Urothelium cell line (cell line): ENCODE results near the gene ADAMTS2.

ENCODE experiments used
- DNase-seq: peaks from one replicate; pipeline ENCODE4 v3.0.0; 2011; ENCODE audit warnings: low spot score, mixed read lengths
- FAIRE-seq: peaks from 2 replicates; lab custom pipeline; 2011; peaks lifted over from hg19 to GRCh38; lab: Jason Lieb, UNC

The ADAMTS2 gene

GRCh38 chr5:179134511-179134910 lies 210.8 kb downstream of the ADAMTS2 start:
- FAIRE-seq = no peak
- no peak for DNase-seq

DNA sequence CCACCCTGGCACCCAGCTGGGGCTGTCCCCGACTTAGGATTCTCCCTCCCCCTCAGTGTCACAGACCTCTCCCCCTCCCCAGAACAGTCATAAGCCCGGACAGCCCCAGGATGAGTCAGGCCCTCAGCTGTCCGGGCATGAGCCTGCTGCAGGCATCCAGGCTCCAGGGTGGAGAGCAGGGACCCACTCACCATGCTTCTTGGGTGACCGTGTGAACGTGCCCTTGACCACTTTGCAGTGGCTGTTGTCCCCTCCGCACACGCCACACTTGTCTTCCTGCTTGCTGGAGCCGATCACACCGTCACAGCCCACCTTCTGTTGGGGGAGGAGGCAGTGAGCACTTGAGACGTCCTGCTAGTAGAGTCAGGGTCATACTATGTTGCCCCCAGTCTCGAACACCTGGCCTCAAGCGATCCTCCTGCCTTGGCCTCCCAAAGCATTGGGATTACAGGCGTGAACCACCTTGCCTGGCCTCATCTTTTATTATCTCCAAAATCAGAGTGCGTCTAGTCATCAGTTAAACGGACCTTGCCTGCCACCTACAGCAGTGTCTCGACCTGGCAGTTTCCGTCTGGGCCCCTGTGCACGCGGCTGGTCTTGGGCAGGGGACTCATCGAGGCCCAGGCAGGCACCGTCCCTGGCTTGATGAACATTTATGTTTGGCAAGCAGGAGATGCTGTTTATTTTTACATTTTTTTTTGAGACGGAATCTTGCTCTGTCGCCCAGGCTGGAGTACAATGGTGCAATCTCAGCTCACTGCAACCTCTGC lies 212.5 kb downstream of the ADAMTS2 start:
- DNase-seq = no peak
- FAIRE-seq = no peak

- FAIRE-seq (no peak), DNase-seq (no peak)
Observed at GRCh38 chr5:179131886-179132585, 213.2 kb downstream of the ADAMTS2 start.

DNA sequence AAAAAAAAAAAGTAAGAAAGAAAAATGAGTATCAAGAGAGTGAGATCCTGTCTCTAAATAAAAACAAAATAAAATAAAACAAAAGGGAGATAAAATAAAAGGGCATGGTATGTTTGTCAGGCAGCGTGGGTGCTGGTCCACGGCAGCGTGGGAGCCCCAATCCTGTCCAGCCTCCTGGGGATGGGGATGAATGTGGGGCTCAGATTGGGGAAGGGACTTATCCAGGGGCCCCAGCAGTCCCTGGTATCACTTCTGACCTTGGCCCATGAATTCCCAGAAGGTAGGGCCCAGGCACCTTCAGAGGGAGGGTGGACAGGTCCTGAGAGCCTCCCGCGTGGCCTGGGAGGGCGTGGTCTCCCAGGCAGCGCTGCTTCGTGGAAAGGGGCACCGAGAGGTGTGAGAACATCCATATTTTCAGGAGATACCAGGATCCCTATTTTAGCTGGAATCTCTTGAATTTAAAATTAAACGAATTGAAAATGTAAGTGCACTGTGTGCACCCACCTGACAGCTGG lies 213.9 kb downstream of the ADAMTS2 start:
- FAIRE-seq (no peak), DNase-seq (no peak)

DNA sequence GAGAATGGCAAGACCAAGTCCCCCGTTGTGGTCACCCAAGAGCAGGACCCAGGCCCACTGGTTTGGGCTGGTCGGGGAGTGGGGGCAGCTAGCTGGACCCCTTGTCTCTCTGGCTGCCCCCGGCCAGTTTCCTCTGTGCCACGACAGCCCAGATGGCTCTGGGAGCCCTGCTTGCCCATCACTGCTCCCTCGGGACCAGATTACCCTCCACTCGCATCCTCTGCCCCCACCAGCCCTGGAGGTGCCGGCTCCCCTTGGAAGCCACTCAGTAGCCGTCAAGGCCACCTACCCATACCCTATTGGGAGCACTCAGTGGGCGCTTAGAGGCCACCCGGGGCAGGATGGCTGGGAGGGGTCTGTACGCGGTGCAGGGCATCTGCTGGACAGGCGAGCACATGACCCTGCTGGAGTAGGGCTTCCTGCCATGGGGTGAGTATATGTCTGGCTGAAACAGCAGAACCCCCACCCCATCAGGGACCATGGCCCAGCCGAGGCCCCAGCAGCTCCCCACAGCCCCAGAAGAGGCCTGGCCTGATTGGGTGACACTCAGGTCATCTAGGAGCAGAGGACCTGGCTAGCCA lies 215.1 kb downstream of the ADAMTS2 start:
- no peak for FAIRE-seq
- no peak for DNase-seq

- DNase-seq = no peak
- no peak for FAIRE-seq
Observed at GRCh38 chr5:179129607-179130071, 215.6 kb downstream of the ADAMTS2 start.

GRCh38 chr5:179128976-179129375 lies 216.3 kb downstream of the ADAMTS2 start:
- DNase-seq (no peak), FAIRE-seq (no peak)

GRCh38 chr5:179128041-179128365 lies 217.3 kb downstream of the ADAMTS2 start:
- FAIRE-seq (no peak), DNase-seq (no peak)

DNA sequence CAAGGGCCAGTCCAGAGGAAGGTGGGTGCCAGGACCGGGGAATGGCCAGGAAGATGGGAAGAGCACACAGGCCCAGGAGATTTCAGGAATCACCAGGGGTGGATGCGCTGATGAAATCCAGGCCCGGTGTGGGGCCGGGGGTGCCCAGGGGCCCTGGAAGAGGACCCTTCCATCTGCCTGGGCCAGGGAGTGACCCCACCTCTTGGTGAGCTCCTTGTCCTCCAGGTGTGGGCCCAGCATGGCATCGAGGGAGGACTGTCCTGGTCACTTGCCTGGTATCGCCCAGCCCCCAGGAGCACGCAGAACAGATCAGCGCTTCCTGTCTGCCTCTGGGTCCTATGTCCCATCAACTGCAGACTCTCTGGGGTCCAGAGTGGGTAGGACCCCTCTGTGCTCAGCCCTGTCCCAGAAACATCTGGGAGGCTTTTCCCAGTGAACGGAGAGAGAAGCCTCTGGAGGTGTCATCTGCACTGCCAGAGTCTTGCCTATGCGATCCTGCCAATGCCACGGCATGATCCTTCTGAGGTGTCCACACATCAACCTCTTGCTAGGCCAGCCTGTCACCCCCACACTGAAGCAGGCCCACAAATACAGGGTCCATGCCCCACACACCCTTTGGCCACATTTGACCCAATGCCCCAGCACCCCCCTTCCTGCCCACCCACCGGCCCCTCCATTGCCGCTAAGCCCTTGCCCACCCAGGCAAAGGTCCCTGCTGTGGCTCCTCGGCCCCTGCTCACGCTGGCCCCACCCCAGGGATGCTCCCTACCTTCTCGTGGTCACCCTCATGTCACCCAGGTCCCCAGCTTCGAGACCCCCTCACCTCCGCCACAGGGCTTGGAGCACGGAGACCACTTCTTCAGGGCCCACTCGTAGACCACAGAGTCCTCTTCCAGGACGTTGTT lies 217.9 kb downstream of the ADAMTS2 start:
- no peak for FAIRE-seq
- DNase-seq = no peak

- FAIRE-seq (no peak), DNase-seq (no peak)
Observed at GRCh38 chr5:179126506-179126991, 218.7 kb downstream of the ADAMTS2 start.

- DNase-seq (no peak), FAIRE-seq (no peak)
Observed at GRCh38 chr5:179125789-179126505, 219.3 kb downstream of the ADAMTS2 start.

DNA sequence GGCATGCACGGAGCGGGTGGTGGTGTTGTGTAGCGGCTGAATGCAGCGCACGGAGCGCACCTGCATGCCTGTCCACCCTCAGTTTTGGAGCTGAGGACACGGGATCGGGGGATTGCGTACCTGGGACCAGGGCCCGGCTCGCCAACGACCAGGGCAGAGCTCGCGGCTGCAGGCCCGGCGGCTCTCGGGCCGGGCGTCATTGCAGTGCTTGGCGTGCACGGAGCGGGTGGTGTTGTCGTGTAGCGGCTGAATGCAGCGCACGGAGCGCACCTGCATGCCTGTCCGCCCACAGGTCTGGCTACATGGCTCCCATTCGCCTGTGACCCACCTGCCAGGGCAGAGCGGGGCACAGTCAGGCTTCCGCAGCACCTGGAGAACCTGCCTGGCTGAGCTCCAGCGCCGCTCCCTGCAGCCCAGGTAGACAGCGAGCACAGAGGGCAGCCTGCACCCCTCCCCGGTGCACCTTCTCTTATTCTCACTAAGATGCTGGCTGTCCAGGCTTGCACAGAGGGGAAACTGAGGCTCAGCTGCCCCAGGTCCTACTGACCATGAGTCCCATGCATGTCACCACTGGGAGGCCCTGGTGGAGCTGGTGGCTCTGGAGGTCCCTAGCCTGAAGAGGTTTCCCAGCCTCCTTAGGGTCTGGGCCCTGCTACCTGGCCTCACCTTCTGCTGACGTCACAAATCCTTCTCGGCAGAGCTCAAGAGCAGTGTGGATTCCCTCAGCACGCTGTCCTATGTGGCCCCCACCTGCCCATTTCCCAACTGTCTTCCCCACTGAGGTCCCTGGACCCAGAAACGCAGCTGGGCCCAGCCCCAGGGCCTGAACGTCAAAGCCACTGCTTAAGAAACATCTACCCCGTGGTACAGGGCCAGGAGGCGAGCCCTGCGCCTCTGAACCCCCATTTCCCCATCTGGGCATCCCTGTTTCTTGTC lies 220.1 kb downstream of the ADAMTS2 start:
- DNase-seq (no peak), FAIRE-seq (no peak)

DNA sequence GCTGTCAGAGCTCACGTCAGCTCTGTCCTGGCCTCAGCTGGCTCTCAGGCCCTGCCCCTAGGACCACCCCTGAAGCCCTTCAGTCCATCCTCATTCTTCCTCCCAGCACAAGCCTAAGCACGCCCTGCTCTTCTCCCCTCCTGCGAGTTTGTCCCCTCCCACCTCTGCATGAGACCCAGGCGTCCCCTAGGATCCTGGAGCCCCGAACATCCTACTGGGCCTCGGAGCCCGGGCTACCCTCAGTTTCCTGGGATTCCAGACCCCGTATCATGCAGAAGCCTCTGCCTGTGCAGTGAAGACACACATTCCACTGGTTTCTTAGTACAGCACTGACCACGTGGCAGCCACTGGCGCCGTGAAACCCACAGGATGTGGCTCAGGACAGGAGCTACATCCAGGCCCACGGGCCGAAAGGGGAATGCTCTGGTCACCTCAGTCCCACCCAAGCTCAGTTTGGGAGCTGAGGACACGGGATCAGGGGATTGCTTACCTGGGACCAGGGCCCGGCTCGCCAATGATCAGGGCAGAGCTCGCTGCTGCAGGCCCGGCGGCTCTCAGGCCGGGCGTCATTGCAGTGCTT lies 220.9 kb downstream of the ADAMTS2 start:
- FAIRE-seq = no peak
- no peak for DNase-seq

DNA sequence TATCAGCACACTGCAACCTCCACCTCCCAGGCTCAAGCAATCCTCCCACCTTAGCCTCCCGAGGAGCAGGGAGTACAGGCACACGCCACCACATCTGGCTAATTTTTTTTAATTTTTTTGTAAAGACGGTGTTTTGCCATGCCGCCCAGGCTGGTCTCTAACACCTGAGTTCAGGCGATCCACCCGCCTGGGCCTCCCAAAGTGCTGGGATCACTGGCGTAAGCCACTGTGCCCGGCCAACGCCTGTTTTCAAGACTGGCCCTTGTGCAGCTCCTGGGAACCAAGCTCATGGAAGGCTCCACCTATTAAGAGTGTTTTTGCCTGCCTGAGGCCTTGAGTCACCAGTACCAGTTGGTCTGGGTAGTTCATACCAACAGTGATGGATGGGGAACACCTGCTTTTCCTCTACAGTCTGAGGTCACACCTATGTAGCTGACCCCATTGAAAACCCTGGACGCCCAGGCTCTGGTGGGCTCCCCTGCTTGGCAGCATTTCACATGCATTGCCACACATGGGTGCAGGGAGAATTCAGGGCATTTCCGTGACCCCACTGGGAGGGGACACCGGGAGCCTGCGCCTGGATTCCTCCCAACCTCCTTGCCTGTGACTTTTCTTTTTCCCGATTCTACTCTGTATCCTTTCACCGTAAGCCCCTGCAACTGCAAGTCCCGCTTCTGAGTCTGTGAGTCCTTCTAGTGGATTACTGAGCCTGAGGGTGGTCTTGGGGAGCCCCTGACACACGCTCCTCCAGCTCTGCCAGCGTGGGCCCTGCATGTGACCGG lies 221.6 kb downstream of the ADAMTS2 start:
- DNase-seq (no peak), FAIRE-seq (no peak)

DNA sequence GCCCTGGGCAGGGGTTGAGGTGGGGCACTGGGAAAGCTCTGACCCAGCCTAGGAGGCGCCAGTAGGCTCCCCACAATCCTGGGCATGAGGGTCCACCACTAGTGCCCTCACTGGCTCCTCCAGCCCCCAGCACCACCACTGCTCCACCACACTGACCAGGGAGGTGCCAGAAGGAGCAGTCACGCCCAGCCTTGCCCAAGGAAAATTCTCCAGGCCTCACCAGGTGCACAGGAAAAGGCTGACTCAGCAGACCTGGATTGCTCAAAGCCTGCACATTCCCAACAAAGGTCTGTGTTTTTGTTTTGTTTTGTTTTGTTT lies 222.2 kb downstream of the ADAMTS2 start:
- DNase-seq = no peak
- no peak for FAIRE-seq

- DNase-seq (no peak), FAIRE-seq (no peak)
Observed at GRCh38 chr5:179122411-179123108, 222.7 kb downstream of the ADAMTS2 start.

- DNase-seq (no peak), FAIRE-seq (no peak)
Observed at GRCh38 chr5:179121667-179122111, 223.6 kb downstream of the ADAMTS2 start.
